K562 (cell line): ENCODE data around the gene DDX54. TPM values are rescaled to one million over a fixed set of nuclear protein-coding genes. Genes with fewer than 3 reads are reported as not detected.

Experiments used
- BRD4 ChIP-seq: fragments of 200-600 bp; sonication (generic); IDR thresholded peaks from 2 replicates; pipeline ENCODE4 v1.6.1; 2017; ENCODE audit warnings: inconsistent platforms
- CC2D1A ChIP-seq: fragments of 450-650 bp; IDR thresholded peaks from 2 replicates; pipeline ENCODE4 v1.6.1; 2017; ENCODE audit warnings: mild to moderate bottlenecking
- CCNT2 ChIP-seq: IDR thresholded peaks from 2 replicates; pipeline ENCODE4 v1.6.1; 2011; ENCODE audit warnings: borderline replicate concordance, low read depth, mild to moderate bottlenecking, moderate library complexity, mixed read lengths, low read length; ENCODE audit not compliant: insufficient read length; ENCODE audit errors: extremely low read depth
- CTBP1 ChIP-seq: fragments of 450-650 bp; IDR thresholded peaks from 2 replicates; pipeline ENCODE4 v1.6.1; 2016; ENCODE audit warnings: borderline replicate concordance
- E2F5 ChIP-seq: sonication (generic); formaldehyde crosslinking; IDR thresholded peaks from 2 replicates; pipeline ENCODE4 v1.8.0; 2022; ENCODE audit warnings: mild to moderate bottlenecking, missing genetic modification reagents
- ESRRB ChIP-seq: fragments of 250-450 bp; sonication (Bioruptor Pico); IDR thresholded peaks from 2 replicates; pipeline ENCODE4 v1.5.0; 2020; ENCODE audit warnings: mild to moderate bottlenecking, moderate library complexity, borderline replicate concordance
- GABPB2 ChIP-seq: fragments of 250-450 bp; sonication (Bioruptor Pico); conservative IDR thresholded peaks from 2 replicates; pipeline ENCODE4 v1.5.1; 2021; ENCODE audit warnings: mild to moderate bottlenecking
- HCFC1 ChIP-seq: IDR thresholded peaks from 2 replicates; pipeline ENCODE4 v1.6.1; 2012; ENCODE audit warnings: low read depth, low read length, improper control_type of control experiment
- JUNB ChIP-seq: fragments of 450-650 bp; formaldehyde crosslinking; conservative IDR thresholded peaks from 2 replicates; pipeline ENCODE4 v1.4.0; 2020; ENCODE audit warnings: mild to moderate bottlenecking
- L3MBTL2 ChIP-seq: fragments of 450-650 bp; IDR thresholded peaks from 2 replicates; pipeline ENCODE4 v1.6.1; 2016; ENCODE audit warnings: mild to moderate bottlenecking, moderate library complexity
- MCM7 ChIP-seq, 2 experiments: fragments of 450-650 bp; IDR thresholded peaks; 2 replicates each; pipeline ENCODE4 v1.6.1; 2016 to 2018
- NCOA1 ChIP-seq: fragments of 450-650 bp; IDR thresholded peaks from 2 replicates; pipeline ENCODE4 v1.6.1; 2016; ENCODE audit warnings: low read depth
- POLR2AphosphoS5 ChIP-seq: IDR thresholded peaks from 2 replicates; pipeline ENCODE4 v1.6.1; 2011; ENCODE audit warnings: mild to moderate bottlenecking, low read depth, low read length, moderate library complexity; ENCODE audit not compliant: control insufficient read depth, insufficient read depth
- PRPF4 ChIP-seq: fragments of 200-400 bp; formaldehyde crosslinking; IDR thresholded peaks from one replicate; pipeline ENCODE4 v1.6.1; 2017; ENCODE audit warnings: low read length, low read depth, mild to moderate bottlenecking; ENCODE audit not compliant: insufficient read depth, poor library complexity, severe bottlenecking
- RBFOX2 ChIP-seq: fragments of 200-400 bp; formaldehyde crosslinking; IDR thresholded peaks from 2 replicates; pipeline ENCODE4 v1.6.1; 2017; ENCODE audit warnings: low read depth, mild to moderate bottlenecking, low read length, moderate library complexity
- RBM25 ChIP-seq: fragments of 200-400 bp; formaldehyde crosslinking; IDR thresholded peaks from 2 replicates; pipeline ENCODE4 v1.6.1; 2018; ENCODE audit warnings: low read length, low read depth, moderate library complexity; ENCODE audit not compliant: severe bottlenecking
- SMAD4 ChIP-seq: fragments of 250-450 bp; sonication (Bioruptor Pico); conservative IDR thresholded peaks from 2 replicates; pipeline ENCODE4 v1.8.0; 2021; ENCODE audit warnings: inconsistent platforms, mild to moderate bottlenecking, moderate library complexity
- SMC3 ChIP-seq: conservative IDR thresholded peaks from 2 replicates; pipeline ENCODE4 v1.6.1; 2011; ENCODE audit warnings: low read depth, low read length, improper control_type of control experiment; ENCODE audit not compliant: insufficient read depth
- SPI1 ChIP-seq: IDR thresholded peaks from 2 replicates; pipeline ENCODE4 v1.6.1; 2011; ENCODE audit warnings: low read depth, low read length, control low read depth, borderline replicate concordance
- SREBF1 ChIP-seq: fragments of 150-350 bp; IDR thresholded peaks from 2 replicates; pipeline ENCODE4 v1.6.1; 2014; ENCODE audit warnings: antibody characterized with exemption, low read depth, low read length, borderline replicate concordance
- SRF ChIP-seq, 2 experiments: fragments of 250-450, 450-650 bp in 1 of 2; sonication (Bioruptor Pico) in 1 of 2; sonication (generic) in 1 of 2; formaldehyde crosslinking; IDR thresholded peaks; 2 replicates each; pipeline versions ENCODE4 v1.5.0 to v1.5.1; 2020 to 2022; ENCODE audit warnings: mild to moderate bottlenecking in 1 of 2, missing genetic modification reagents in 1 of 2
- TCFL5 ChIP-seq: fragments of 250-450 bp; sonication (Bioruptor Pico); conservative IDR thresholded peaks from 2 replicates; pipeline ENCODE4 v1.6.1; 2021; ENCODE audit warnings: mild to moderate bottlenecking, moderate library complexity, matching md5 sums
- TSC22D4 ChIP-seq: fragments of 450-650 bp; IDR thresholded peaks from 2 replicates; pipeline ENCODE4 v1.6.1; 2016; ENCODE audit warnings: missing genetic modification characterization, missing biosample characterization, control low read depth
- USF2 ChIP-seq: sonication (generic); formaldehyde crosslinking; IDR thresholded peaks from 2 replicates; pipeline ENCODE4 v1.5.0; 2020; ENCODE audit warnings: missing genetic modification reagents
- ZFP30 ChIP-seq: fragments of 250-450 bp; sonication (Bioruptor Pico); IDR thresholded peaks from 2 replicates; pipeline ENCODE4 v1.8.0; 2022; ENCODE audit warnings: moderate library complexity, mild to moderate bottlenecking, inconsistent platforms, borderline replicate concordance
- polyA plus RNA-seq, 8 experiments: library from polyadenylated mRNA; depleted of rRNA in 4 of 8; stranded (reverse) in 5 of 8; unstranded in 3 of 8; fragments of >200 nt; fragmentation: Nextera tagmentation in 2 of 8; fragmentation: Illumina TruSeq in 1 of 8; extraction: Ambion mirVana in 2 of 8; extraction: Trizol in 1 of 8; gene quantifications; 2 replicates each; pipeline versions ENCODE4 v1.2.1 to v1.2.3, GENCODE V29; 2011 to 2014; ENCODE audit warnings: inconsistent platforms in 1 of 8, missing spikeins in 1 of 8
- total RNA-seq, 7 experiments: library from RNA; depleted of rRNA in 6 of 7; stranded (reverse); fragments of >200 nt in 6 of 7; fragmentation: Illumina TruSeq in 2 of 7; extraction: Trizol in 2 of 7; gene quantifications; 2 replicates each; pipeline versions ENCODE4 v1.2.1 to v1.2.3, GENCODE V29; 2011 to 2021; ENCODE audit warnings: low replicate concordance in 1 of 7
- TF ChIP-seq, protein P1 (sequence below): fragments of 450-650 bp; formaldehyde crosslinking; IDR thresholded peaks from 2 replicates; pipeline ENCODE4 v1.4.0; 2020; ENCODE audit warnings: mild to moderate bottlenecking
- TF ChIP-seq, protein P2 (sequence below): sonication (generic); formaldehyde crosslinking; IDR thresholded peaks from 2 replicates; pipeline ENCODE4 v1.9.0; 2022; ENCODE audit warnings: mild to moderate bottlenecking, missing genetic modification reagents

DDX54 gene
- total and polyA plus RNA-seq, 9 of the 15 experiments (the other 6 are each of a cell fraction or from before 2014, with no cell fraction given): 1.4 to 135 (median 51.4) TPM

GRCh38 chr12:113184900-113185179 is 438 bp downstream of the DDX54 start (continued):
- no peak for TF ChIP-seq SMC3
- TF ChIP-seq PRPF4: no peak
- no peak for TF ChIP-seq RBFOX2
- TF ChIP-seq, protein P1, sequence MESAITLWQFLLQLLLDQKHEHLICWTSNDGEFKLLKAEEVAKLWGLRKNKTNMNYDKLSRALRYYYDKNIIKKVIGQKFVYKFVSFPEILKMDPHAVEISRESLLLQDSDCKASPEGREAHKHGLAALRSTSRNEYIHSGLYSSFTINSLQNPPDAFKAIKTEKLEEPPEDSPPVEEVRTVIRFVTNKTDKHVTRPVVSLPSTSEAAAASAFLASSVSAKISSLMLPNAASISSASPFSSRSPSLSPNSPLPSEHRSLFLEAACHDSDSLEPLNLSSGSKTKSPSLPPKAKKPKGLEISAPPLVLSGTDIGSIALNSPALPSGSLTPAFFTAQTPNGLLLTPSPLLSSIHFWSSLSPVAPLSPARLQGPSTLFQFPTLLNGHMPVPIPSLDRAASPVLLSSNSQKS (CRISPR knock-in tag): no peak
- TF ChIP-seq GABPB2 (CRISPR knock-in tag): no peak
- TF ChIP-seq, protein P2, sequence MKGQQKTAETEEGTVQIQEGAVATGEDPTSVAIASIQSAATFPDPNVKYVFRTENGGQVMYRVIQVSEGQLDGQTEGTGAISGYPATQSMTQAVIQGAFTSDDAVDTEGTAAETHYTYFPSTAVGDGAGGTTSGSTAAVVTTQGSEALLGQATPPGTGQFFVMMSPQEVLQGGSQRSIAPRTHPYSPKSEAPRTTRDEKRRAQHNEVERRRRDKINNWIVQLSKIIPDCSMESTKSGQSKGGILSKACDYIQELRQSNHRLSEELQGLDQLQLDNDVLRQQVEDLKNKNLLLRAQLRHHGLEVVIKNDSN (CRISPR knock-in tag): peak; percentile 75
- no peak for TF ChIP-seq SMAD4 (CRISPR knock-in tag)
- TF ChIP-seq NCOA1: no peak
- TF ChIP-seq CC2D1A: no peak
- TF ChIP-seq E2F5 (CRISPR knock-in tag): no peak
- peak; percentile 80 for TF ChIP-seq USF2 (CRISPR knock-in tag)
- peak; percentile 84 for TF ChIP-seq RBM25
- TF ChIP-seq L3MBTL2: no peak
- no peak for TF ChIP-seq CTBP1
- TF ChIP-seq TCFL5 (CRISPR knock-in tag): no peak
- TF ChIP-seq TSC22D4 (tag): no peak
- no peak for TF ChIP-seq BRD4
- TF ChIP-seq CCNT2: no peak
- 0 out of 2 replicates have a peak, but pooled peaks have one; percentile 7 for TF ChIP-seq HCFC1
- TF ChIP-seq SPI1: no peak
- TF ChIP-seq JUNB (CRISPR knock-in tag): no peak
- no peak for TF ChIP-seq ESRRB (CRISPR knock-in tag)
- no peak for TF ChIP-seq SRF (CRISPR knock-in tag; IDR thresholded peaks at IDR 0.05)
- no peak for TF ChIP-seq ZFP30 (CRISPR knock-in tag)
- no peak; the same call in 1 of the 2 replicates for TF ChIP-seq POLR2AphosphoS5
- TF ChIP-seq MCM7 (IDR thresholded peaks at IDR 0.05): no peak
- TF ChIP-seq SREBF1: no peak
